K562 (cell line): ENCODE data around the gene PPIA. TPM values are rescaled to one million over a fixed set of nuclear protein-coding genes. Genes with fewer than 3 reads are reported as not detected.

ENCODE experiments used
- AFF4 ChIP-seq: sonication (generic); formaldehyde crosslinking; IDR thresholded peaks from 2 replicates; pipeline ENCODE4 v1.8.0; 2023; ENCODE audit warnings: mild to moderate bottlenecking, missing genetic modification reagents
- BRD4 ChIP-seq: fragments of 200-600 bp; sonication (generic); IDR thresholded peaks from 2 replicates; pipeline ENCODE4 v1.6.1; 2017; ENCODE audit warnings: inconsistent platforms
- E4F1 ChIP-seq: fragments of 250-450 bp; sonication (Bioruptor Pico); IDR thresholded peaks from 2 replicates; pipeline ENCODE4 v1.5.0; 2021; ENCODE audit warnings: mild to moderate bottlenecking, borderline replicate concordance
- NCOR1 ChIP-seq: fragments of 450-650 bp; IDR thresholded peaks from 2 replicates; pipeline ENCODE4 v1.6.1; 2016; ENCODE audit warnings: mild to moderate bottlenecking, moderate library complexity
- NR2C2 ChIP-seq, 2 experiments: fragments of 200-800 bp in 1 of 2; sonication (Bioruptor generic) in 1 of 2; sonication (generic) in 1 of 2; formaldehyde crosslinking in 1 of 2; IDR thresholded peaks; 2 replicates each; pipeline versions ENCODE4 v1.6.1 to v1.8.0; 2016 to 2022; ENCODE audit warnings: mild to moderate bottlenecking in 1 of 2, missing compliant biosample characterization in 1 of 2, missing genetic modification characterization in 1 of 2, missing genetic modification reagents in 1 of 2
- REST ChIP-seq, 2 experiments: fragments of 450-650 bp; formaldehyde crosslinking in 1 of 2; IDR thresholded peaks; 2 replicates each; pipeline versions ENCODE4 v1.4.0 to v1.6.1; 2014 to 2020; ENCODE audit warnings: mild to moderate bottlenecking in 2 of 2, borderline replicate concordance in 1 of 2, low read depth in 1 of 2
- STAT5A ChIP-seq: IDR thresholded peaks from 2 replicates; pipeline ENCODE4 v1.6.1; 2012; ENCODE audit warnings: low read length, inconsistent platforms, borderline replicate concordance
- TCF7 ChIP-seq: sonication (generic); IDR thresholded peaks from 2 replicates; pipeline ENCODE4 v1.6.1; 2016; ENCODE audit warnings: antibody characterized with exemption, borderline replicate concordance
- ZBTB34 ChIP-seq: fragments of 250-450 bp; sonication (Bioruptor Pico); IDR thresholded peaks from 2 replicates; pipeline ENCODE4 v1.8.0; 2021; ENCODE audit warnings: mild to moderate bottlenecking, moderate library complexity
- polyA plus RNA-seq, 8 experiments: library from polyadenylated mRNA; depleted of rRNA in 4 of 8; stranded (reverse) in 5 of 8; unstranded in 3 of 8; fragments of >200 nt; fragmentation: Nextera tagmentation in 2 of 8; fragmentation: Illumina TruSeq in 1 of 8; extraction: Ambion mirVana in 2 of 8; extraction: Trizol in 1 of 8; gene quantifications; 2 replicates each; pipeline versions ENCODE4 v1.2.1 to v1.2.3, GENCODE V29; 2011 to 2014; ENCODE audit warnings: inconsistent platforms in 1 of 8, missing spikeins in 1 of 8
- total RNA-seq, 7 experiments: library from RNA; depleted of rRNA in 6 of 7; stranded (reverse); fragments of >200 nt in 6 of 7; fragmentation: Illumina TruSeq in 2 of 7; extraction: Trizol in 2 of 7; gene quantifications; 2 replicates each; pipeline versions ENCODE4 v1.2.1 to v1.2.3, GENCODE V29; 2011 to 2021; ENCODE audit warnings: low replicate concordance in 1 of 7

Gene PPIA
- total and polyA plus RNA-seq, 9 of the 15 experiments (the other 6 are each of a cell fraction or from before 2014, with no cell fraction given), result 2,583 to 7,504 (median 3,973) TPM

GRCh38 chr7:44796034-44796503 lies 412 bp upstream of the PPIA start (continued):
- TF ChIP-seq REST (IDR thresholded peaks at IDR 0.05; ENCODE audit: borderline replicate concordance) (no peak), REST (CRISPR knock-in tag; IDR thresholded peaks at IDR 0.05; ENCODE audit: low read depth) (no peak), BRD4 (no peak), E4F1 (CRISPR knock-in tag) (no peak), NCOR1 (no peak), NR2C2 (CRISPR knock-in tag; IDR thresholded peaks at IDR 0.05) (peak; percentile 64; the same call in 1 of the 2 replicates), NR2C2 (tag; IDR thresholded peaks at IDR 0.05) (no peak), ZBTB34 (0 out of 2 replicates have a peak, but pooled peaks have one; percentile 43), STAT5A (no peak; the same call in 1 of the 2 replicates), TCF7 (0 out of 2 replicates have a peak, but pooled peaks have one; percentile 20), AFF4 (CRISPR knock-in tag) (no peak)
